Suprapubic skin (tissue), 4 donors: ENCODE data around the gene DUOXA1. TPM values are rescaled to one million over a fixed set of nuclear protein-coding genes. Genes with fewer than 3 reads are reported as not detected.
"Not testable (repeated sequence)": the region's sequence is repeated elsewhere in the genome, so short reads cannot be mapped to it uniquely, and the experiment has no call there.

Source experiments
- DNase-seq, 2 donors: peaks; one replicate each; pipeline ENCODE4 v3.0.0-alpha.2; 2019; ENCODE audit warnings: low spot score in 2 of 2
- H3K27ac ChIP-seq: fragments of 200-600 bp; sonication (generic); one replicate; pipeline ENCODE4 v1.5.1; 2019
- H3K27me3 ChIP-seq: fragments of 200-600 bp; sonication (generic); one replicate; pipeline ENCODE4 v1.5.1; 2019
- H3K36me3 ChIP-seq: fragments of 200-600 bp; sonication (generic); one replicate; pipeline ENCODE4 v1.5.1; 2019
- H3K4me1 ChIP-seq: fragments of 200-600 bp; sonication (generic); one replicate; pipeline ENCODE4 v1.5.1; 2019
- H3K4me3 ChIP-seq: fragments of 200-600 bp; sonication (generic); one replicate; pipeline ENCODE4 v1.5.1; 2019; ENCODE audit warnings: mild to moderate bottlenecking
- H3K9me3 ChIP-seq: fragments of 200-600 bp; sonication (generic); one replicate; pipeline ENCODE4 v1.5.1; 2019
- EP300 ChIP-seq: sonication (generic); formaldehyde crosslinking; IDR thresholded peaks from one replicate; pipeline ENCODE4 v1.6.1; 2017; ENCODE audit warnings: antibody characterized with exemption
- POLR2A ChIP-seq, 2 donors: fragments of 450-650 bp; IDR thresholded peaks; one replicate each; pipeline ENCODE4 v1.6.1; 2017; ENCODE audit warnings: antibody characterized with exemption in 2 of 2, mild to moderate bottlenecking in 2 of 2, moderate library complexity in 2 of 2
- POLR2AphosphoS5 ChIP-seq, 3 donors: sonication (generic); formaldehyde crosslinking; IDR thresholded peaks; one replicate each; pipeline ENCODE4 v1.6.1; 2017; ENCODE audit warnings: antibody characterized with exemption in 3 of 3
- WGBS: methylation state at CpG from one replicate; pipeline ENCODE4 v1.1.5; 2018; 5-methylcytosine and 5-hydroxymethylcytosine counted together
- total RNA-seq, 4 donors: library from RNA; depleted of rRNA; stranded (reverse); fragments of >200 nt; gene quantifications; one replicate each; pipeline ENCODE4 v1.1.0, GENCODE V29; 2016
- TF ChIP-seq, protein P1 (sequence below), 2 donors: fragments of 200-600 bp in 1 of 2; fragments of 450-650 bp in 1 of 2; sonication (generic) in 1 of 2; IDR thresholded peaks; one replicate each; pipeline ENCODE4 v1.5.1; 2016 to 2019; ENCODE audit warnings: antibody characterized with exemption in 2 of 2, mild to moderate bottlenecking in 1 of 2, moderate library complexity in 1 of 2

DUOXA1 gene
- total RNA-seq, 4 donors from 2014 or later: 65.6 to 178 (median 89.6) TPM

DNA sequence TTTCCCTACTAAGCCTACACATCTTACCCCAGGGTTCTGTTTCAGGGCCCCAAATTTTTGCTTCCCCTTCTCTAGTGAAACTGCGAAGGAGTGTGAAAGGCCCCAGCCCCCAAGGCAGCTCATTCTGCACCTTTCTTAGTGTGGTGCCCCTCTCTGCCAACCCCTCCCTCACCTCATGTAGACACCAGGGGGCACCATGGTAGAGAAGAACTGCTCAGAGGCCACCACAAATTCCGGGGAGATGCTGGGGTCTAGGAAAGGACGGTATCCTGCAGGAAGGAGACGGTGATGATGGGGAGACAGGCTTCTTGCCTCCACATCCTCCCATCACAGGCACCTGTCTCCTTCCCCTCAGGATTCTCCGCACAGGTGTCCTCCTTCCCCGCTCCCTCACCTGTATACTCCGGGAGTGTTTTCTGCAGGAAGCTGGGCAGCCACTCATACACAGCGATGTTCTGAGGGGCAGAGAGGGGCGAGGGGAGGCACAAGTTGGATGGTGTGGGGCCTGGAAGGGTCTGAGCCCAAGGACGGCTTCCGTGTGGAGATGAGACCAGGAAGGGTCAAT is 19.3 kb downstream of the DUOXA1 start:
- H3K9me3 ChIP-seq: no peaks in the 10 kb centered on the region
- 58% methylated on average over 11 of the region's 11 CpGs for WGBS
- TF ChIP-seq EP300: no peak
- TF ChIP-seq POLR2AphosphoS5 (IDR thresholded peaks at IDR 0.05): no peak
- peaks cover 30% of the 10 kb centered on the region for H3K4me1 ChIP-seq
- H3K27ac ChIP-seq: no peak overlapping the region
- H3K36me3 ChIP-seq: no peaks in the 10 kb centered on the region
- DNase-seq: no peak
- H3K4me3 ChIP-seq: no peak overlapping the region
- peaks cover 68% of the 10 kb centered on the region for H3K27me3 ChIP-seq

DNA sequence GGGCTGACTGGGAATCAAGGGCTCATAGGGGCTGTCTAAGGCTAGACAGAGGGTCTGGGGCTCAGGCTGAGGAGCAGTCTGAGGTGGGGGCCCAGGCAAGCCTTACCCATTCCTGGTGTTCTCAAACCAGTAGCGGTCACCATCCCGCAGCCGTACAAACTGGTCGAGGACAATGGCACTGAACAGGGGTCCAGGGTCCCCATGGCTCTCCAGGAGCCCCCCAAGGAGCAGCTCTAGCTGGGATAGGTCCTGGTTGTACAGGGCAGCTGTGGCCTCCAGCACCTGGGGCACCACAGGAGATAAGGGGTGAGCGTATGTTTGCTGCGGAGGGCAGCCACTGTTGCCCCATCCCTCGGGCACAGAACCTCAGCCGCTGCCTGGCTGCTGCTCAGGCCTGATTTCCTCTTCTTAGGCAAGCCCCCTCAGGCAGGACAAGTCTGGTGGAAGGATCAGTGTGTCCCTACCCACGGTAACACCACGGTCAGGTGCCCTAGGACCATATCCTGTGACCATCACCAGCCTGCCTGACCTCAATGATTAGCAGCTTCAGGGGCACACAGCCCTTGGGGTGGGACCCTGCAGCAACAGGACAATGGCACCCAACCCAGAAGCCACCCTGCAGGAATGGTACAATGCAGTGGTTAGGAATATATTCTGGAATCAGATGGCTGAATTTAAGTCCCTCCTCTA is 21.6 kb downstream of the DUOXA1 start:
- WGBS: 85% methylated on average over 10 of the region's 10 CpGs
- Histone ChIP-seq H3K27ac (no peak overlapping the region), H3K27me3 (peaks cover 46% of the 10 kb centered on the region), H3K4me3 (no peak overlapping the region), H3K36me3 (no peaks in the 10 kb centered on the region), H3K4me1 (peaks cover 18% of the 10 kb centered on the region), H3K9me3 (no peaks in the 10 kb centered on the region)
- TF ChIP-seq, protein P1, sequence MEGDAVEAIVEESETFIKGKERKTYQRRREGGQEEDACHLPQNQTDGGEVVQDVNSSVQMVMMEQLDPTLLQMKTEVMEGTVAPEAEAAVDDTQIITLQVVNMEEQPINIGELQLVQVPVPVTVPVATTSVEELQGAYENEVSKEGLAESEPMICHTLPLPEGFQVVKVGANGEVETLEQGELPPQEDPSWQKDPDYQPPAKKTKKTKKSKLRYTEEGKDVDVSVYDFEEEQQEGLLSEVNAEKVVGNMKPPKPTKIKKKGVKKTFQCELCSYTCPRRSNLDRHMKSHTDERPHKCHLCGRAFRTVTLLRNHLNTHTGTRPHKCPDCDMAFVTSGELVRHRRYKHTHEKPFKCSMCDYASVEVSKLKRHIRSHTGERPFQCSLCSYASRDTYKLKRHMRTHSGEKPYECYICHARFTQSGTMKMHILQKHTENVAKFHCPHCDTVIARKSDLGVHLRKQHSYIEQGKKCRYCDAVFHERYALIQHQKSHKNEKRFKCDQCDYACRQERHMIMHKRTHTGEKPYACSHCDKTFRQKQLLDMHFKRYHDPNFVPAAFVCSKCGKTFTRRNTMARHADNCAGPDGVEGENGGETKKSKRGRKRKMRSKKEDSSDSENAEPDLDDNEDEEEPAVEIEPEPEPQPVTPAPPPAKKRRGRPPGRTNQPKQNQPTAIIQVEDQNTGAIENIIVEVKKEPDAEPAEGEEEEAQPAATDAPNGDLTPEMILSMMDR (IDR thresholded peaks at IDR 0.05): no peak
- TF ChIP-seq EP300: no peak
- TF ChIP-seq POLR2AphosphoS5 (IDR thresholded peaks at IDR 0.05): no peak
- TF ChIP-seq POLR2A (IDR thresholded peaks at IDR 0.05): no peak
- peak in 1 of 2 donors; percentile 78 for DNase-seq

DNA sequence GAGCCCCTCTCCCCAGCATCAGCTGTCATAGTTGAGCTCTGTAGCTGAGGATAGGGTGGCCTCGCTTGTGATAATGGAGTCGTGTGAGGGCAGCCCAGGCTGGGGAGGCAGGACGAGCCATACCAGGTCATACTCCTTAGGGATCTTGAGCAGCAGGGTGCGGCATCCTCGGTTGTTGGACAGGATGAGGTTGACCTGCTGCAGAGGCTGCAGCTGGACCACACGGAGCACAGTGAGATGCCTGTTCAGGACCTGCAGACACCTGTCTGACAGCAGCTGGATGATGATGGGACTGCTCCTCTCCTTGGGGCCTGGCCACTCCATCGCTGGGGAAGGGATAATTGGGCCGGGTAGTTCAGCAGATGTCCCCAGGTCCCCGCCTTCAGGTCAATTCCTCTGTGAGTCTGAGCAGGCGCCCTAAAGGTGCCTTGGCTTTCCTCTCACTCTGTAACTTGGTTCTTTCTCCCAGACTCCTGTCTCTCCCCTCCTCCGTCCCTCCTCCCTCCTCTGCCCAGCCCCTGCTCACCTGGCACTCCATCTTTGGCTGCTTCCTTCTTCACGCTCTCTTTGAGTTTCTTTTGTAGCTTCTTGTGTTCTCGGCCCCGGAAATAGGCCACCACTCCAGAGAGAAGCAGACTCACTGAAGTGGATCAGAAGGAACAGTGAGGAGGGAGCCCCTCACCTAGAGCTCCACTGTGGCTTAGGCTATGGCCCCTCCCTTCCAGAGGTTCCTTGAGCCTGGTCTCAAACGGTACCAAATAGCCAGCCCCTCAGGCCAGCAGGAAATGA is 23.5 kb downstream of the DUOXA1 start:
- WGBS: 84% methylated on average over 15 of the region's 15 CpGs
- Histone ChIP-seq H3K36me3 (no peaks in the 10 kb centered on the region), H3K27ac (no peak overlapping the region), H3K4me1 (no peaks in the 10 kb centered on the region), H3K4me3 (no peak overlapping the region), H3K9me3 (no peaks in the 10 kb centered on the region), H3K27me3 (peaks cover 27% of the 10 kb centered on the region)
- peak in 1 of 2 donors; percentile 44 for DNase-seq
- TF ChIP-seq EP300 (no peak), POLR2A (IDR thresholded peaks at IDR 0.05) (no peak), POLR2AphosphoS5 (IDR thresholded peaks at IDR 0.05) (no peak)
- TF ChIP-seq, protein P1 (IDR thresholded peaks at IDR 0.05): no peak

DNA sequence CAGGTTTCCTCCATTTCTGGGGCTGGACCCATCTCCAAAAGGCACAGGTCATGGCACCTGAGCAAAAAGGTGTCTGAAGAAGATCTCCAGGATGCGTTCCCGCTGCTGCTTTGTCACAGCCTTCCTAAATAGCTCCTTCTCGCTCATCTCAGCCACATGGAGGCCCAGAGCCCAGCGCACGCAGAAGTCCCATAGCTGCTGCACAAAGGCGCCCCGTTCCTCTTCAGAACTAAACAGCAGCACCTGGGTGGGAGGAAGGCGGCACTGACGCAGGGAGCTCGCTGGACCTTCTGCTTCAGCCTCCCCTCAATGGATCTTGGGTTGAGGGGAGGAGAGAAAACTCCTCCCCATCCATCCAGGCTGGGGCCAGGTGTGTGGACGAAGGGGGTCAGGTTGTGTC is 24.1 kb downstream of the DUOXA1 start:
- DNase-seq: peak in 1 of 2 donors; percentile 55
- TF ChIP-seq, protein P1 (IDR thresholded peaks at IDR 0.05): no peak
- no peak for TF ChIP-seq POLR2A (IDR thresholded peaks at IDR 0.05)
- TF ChIP-seq EP300: no peak
- TF ChIP-seq POLR2AphosphoS5 (IDR thresholded peaks at IDR 0.05): no peak
- Histone ChIP-seq H3K4me3 (no peak overlapping the region), H3K4me1 (no peaks in the 10 kb centered on the region), H3K27ac (no peak overlapping the region), H3K27me3 (peaks cover 24% of the 10 kb centered on the region), H3K9me3 (no peaks in the 10 kb centered on the region), H3K36me3 (no peaks in the 10 kb centered on the region)
- WGBS: 92% methylated on average over 8 of the region's 11 CpGs

DNA sequence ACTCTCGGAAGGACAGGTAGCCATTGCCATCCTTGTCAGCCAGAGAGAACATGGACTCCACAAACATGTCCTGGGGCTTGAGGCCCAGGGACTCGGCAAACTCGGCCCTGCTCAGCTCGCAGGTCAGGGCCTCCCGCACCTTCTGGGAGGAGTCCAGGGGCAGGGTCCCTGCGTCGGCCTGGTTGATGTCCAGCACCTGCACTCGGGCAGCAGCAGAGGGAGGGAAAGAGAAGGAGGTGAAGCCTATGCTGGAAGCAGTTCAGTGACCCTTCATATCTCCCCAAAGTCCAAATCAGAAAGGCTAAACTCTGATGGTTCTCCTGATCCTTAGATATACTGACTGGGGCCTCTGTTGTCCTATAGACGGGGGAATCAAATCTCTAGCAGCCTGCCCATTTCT is 25.5 kb downstream of the DUOXA1 start:
- peaks cover 11% of the 10 kb centered on the region for H3K27me3 ChIP-seq
- not testable (repeated sequence) for DNase-seq, H3K27ac ChIP-seq, H3K9me3 ChIP-seq, H3K4me1 ChIP-seq, H3K4me3 ChIP-seq, H3K36me3 ChIP-seq
- 88% methylated on average over 9 of the region's 9 CpGs for WGBS

DNA sequence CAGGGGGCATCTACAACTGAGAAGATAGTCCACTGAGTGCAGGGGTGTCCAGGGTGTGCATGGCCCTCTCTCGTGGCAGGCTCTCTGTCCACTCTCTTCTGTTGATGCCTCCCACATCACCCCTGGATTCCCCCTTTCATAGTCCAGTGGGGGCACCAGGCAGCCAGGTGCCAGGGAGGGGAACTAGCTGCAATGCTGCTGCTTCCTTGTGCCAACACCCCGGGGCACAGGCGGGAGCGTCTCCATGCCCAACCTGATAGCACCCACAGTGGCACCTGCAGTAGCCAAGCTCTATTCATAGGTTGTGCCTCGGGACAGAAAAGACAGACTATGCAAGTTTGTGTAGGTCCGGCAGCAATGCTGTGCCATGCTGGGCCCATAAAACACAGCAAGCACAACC is 27.5 kb downstream of the DUOXA1 start:
- DNase-seq: peak in 1 of 2 donors; percentile 51
- TF ChIP-seq, protein P1 (IDR thresholded peaks at IDR 0.05): no peak
- TF ChIP-seq POLR2A (IDR thresholded peaks at IDR 0.05) (no peak), POLR2AphosphoS5 (IDR thresholded peaks at IDR 0.05) (no peak), EP300 (no peak)
- 75% methylated on average over 4 of the region's 6 CpGs for WGBS

More for the DNA sequence above, 27.5 kb downstream of the DUOXA1 start:
- Histone ChIP-seq H3K4me3 (no peak overlapping the region), H3K27ac (no peak overlapping the region), H3K36me3 (no peaks in the 10 kb centered on the region), H3K27me3 (peaks cover 3% of the 10 kb centered on the region), H3K4me1 (no peaks in the 10 kb centered on the region), H3K9me3 (no peaks in the 10 kb centered on the region)
